Coronary artery (tissue), 2 donors: ENCODE results near the gene CABP1.
"Not testable (repeated sequence)": the region's sequence is repeated elsewhere in the genome, so short reads cannot be mapped to it uniquely, and the experiment has no call there.

Experiments used
- DNase-seq: peaks from one replicate; pipeline ENCODE4 v3.0.0-alpha.2; 2017; ENCODE audit warnings: low spot score
- H3K27ac ChIP-seq, 2 donors: fragments of 200-600 bp; sonication (generic); one replicate each; pipeline ENCODE4 v1.5.1; 2016 to 2019
- H3K4me3 ChIP-seq: fragments of 200-600 bp; sonication (generic); 2 replicates; pipeline ENCODE4 v1.5.1; 2016; ENCODE audit warnings: mild to moderate bottlenecking, moderate library complexity
- CTCF ChIP-seq: fragments of 200-600 bp; sonication (generic); IDR thresholded peaks from one replicate; pipeline ENCODE4 v1.5.1; 2019; ENCODE audit warnings: antibody characterized with exemption

Gene CABP1

GRCh38 chr12:120599672-120600552 lies 40.5 kb upstream of the CABP1 start:
- no peak for DNase-seq
- Histone ChIP-seq H3K27ac (no peak overlapping the region), H3K4me3 (no peak overlapping the region)
- TF ChIP-seq CTCF, result no peak

GRCh38 chr12:120602416-120602815 lies 38.0 kb upstream of the CABP1 start:
- not testable (repeated sequence) for H3K27ac ChIP-seq, H3K4me3 ChIP-seq, DNase-seq

- no peak overlapping the region for H3K4me3 ChIP-seq
- TF ChIP-seq CTCF, result no peak
- H3K27ac ChIP-seq, result no peak overlapping the region
- DNase-seq, result no peak
Observed at GRCh38 chr12:120610560-120610959, 29.9 kb upstream of the CABP1 start.

GRCh38 chr12:120611534-120611933 lies 28.9 kb upstream of the CABP1 start:
- DNase-seq, H3K4me3 ChIP-seq: not testable (repeated sequence)

GRCh38 chr12:120614848-120615247 lies 25.6 kb upstream of the CABP1 start:
- Histone ChIP-seq H3K4me3 (no peak overlapping the region), H3K27ac (no peak overlapping the region)
- no peak for TF ChIP-seq CTCF
- DNase-seq, result no peak

More at GRCh38 chr12:120611534-120611933, 28.9 kb upstream of the CABP1 start:
- H3K27ac ChIP-seq, result not testable (repeated sequence)

- H3K4me3 ChIP-seq, DNase-seq, H3K27ac ChIP-seq: not testable (repeated sequence)
Observed at GRCh38 chr12:120617193-120617592, 23.2 kb upstream of the CABP1 start.

- not testable (repeated sequence) for H3K4me3 ChIP-seq, DNase-seq, H3K27ac ChIP-seq
Observed at GRCh38 chr12:120617767-120618166, 22.7 kb upstream of the CABP1 start.

GRCh38 chr12:120618954-120619615 lies 21.3 kb upstream of the CABP1 start:
- no peak overlapping the region for H3K27ac ChIP-seq
- H3K4me3 ChIP-seq, result no peak overlapping the region
- no peak for DNase-seq
- TF ChIP-seq CTCF, result no peak

GRCh38 chr12:120620624-120621023 lies 19.8 kb upstream of the CABP1 start:
- no peak for DNase-seq
- TF ChIP-seq CTCF, result no peak
- Histone ChIP-seq H3K4me3 (no peak overlapping the region), H3K27ac (no peak overlapping the region)
